HG02938 (cell line): ENCODE data around the gene CACNB2.
A peak's percentile ranks its signal among the peaks of the same experiment; 100 is the strongest.

Source experiments
- ATAC-seq: cut with Tn5 transposase; IDR thresholded peaks from one replicate; pipeline ENCODE4 v1.9.1; 2021; ENCODE audit warnings: mild to moderate bottlenecking, moderate library complexity; ENCODE audit not compliant: unreplicated experiment

Gene CACNB2

DNA sequence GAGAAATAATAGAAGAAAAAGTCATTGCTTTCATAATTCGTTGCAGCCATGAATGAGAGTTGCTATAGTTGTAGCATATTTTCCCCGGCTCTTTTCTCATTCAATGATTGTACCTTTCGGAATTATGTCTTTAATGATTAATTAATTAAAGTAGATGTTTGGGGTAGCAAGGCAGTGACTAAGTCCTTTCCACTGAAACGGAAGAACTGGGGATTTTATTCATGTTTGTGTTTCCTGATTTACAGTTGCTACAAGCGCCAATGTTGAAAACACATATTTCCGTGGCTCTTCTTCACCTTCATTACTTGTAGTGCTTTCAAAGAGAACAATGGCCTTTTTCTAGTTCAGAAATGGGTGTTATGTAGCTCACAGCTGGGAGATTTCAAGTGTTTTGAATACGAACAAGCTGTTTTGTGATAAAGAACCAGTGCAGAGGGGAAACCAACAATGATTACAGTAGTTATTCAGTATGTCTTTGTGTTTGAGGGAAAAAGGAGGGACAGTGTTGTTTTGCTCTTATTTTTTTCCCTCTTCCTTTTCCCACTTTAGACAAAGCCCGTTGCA, 357.7 kb downstream of the CACNB2 start:
- ATAC-seq, result no peak

DNA sequence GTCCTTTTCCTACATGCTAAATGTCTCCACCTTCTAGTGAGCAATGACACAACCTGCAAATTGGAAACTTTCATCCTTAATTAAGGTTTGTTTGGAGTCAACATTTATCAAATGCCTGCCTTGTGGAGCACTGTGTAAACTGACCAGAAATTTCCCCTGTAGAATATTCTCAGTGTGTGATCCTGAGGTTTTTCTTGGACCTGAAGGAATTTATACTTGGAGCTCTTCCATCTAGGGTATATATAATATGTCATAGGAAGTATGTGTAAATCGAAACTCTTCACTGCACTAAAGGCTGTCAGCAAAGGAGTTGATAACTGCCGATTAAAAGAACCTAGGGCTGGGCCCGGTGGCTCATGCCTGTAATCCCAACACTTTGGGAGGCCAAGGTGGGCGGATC, 358.8 kb downstream of the CACNB2 start:
- ATAC-seq, result no peak

GRCh38 chr10:18500576-18500975, 360.4 kb downstream of the CACNB2 start:
- ATAC-seq, result peak; percentile 12

- ATAC-seq, result peak; percentile 94
Measured at GRCh38 chr10:18501198-18501597, 361.0 kb downstream of the CACNB2 start.

DNA sequence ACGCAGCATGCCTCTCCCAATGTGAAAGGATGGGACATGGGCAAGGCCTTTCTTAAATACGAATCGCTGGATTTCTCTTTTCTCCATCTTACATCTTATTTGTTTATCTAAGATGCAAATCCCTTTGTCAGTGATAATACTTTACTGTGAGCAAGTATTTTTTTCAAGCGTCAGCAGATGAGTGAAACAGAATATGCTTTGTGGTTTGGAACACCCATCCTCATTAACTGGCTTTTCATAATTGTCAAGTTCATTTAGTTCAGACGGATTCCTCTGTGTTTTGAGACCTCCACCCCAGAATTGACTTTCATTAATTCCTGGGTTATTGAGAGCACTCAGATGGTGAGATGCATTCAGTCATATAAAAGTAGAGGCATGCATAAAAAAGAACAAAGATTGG, 361.4 kb downstream of the CACNB2 start:
- ATAC-seq, result no peak

DNA sequence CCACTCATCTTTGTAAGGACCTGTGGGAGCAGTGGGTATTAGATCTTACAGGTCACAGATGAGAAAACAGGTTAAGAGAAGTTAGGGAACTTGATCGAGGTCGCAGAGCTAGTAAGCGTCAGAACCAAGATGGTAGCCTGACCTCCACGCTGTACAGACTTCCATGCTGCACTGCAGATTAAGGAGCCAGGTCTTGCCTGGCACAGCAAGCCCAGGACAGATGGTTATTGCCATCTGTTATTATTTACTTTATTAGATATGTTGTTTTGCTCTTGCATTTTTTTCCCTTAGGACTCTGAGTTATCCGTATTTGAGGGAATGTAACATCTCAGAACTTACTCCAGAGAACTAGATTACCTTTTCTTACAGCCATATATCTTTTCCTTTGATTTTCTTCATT, 363.9 kb downstream of the CACNB2 start:
- no peak for ATAC-seq

- ATAC-seq, result no peak
Measured at GRCh38 chr10:18505456-18506118, 365.4 kb downstream of the CACNB2 start.

- ATAC-seq, result no peak
Measured at GRCh38 chr10:18508587-18508986, 368.4 kb downstream of the CACNB2 start.

DNA sequence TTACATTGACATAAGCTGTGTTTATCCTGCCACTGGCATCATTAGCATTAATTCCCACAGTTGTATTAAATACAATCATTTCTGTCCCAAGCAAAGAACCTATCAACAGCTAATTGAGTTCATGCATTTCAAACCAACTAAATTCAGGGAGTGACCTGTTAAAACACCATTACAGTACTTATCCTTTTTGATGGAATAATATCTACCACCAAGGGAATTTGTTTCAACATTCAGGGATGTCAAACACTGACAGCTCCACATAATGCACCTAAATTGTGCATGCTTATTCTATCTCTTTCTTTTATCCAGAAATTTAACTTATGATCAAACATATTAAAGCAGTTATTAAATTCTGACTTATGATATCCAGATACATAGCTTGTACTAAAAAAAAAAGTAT, 374.3 kb downstream of the CACNB2 start:
- ATAC-seq, result no peak

DNA sequence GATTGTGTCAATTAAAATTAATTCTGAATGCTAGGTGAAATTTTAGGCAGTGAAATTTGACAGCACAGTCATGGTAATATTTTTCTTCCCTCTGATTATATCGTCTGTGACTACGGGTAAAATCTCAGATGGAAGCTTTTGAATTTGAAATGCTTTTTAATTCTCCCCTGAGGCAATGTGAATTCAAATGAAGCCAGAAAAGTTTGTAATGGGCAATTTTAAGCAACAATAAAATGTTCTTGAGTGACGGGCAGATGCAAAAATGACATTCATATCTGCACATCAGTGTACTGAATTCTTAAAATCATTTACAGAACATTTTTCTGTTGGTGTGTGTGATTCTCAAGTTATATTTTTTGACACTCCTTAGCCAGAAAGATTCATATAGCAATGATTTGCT, 376.6 kb downstream of the CACNB2 start:
- no peak for ATAC-seq

DNA sequence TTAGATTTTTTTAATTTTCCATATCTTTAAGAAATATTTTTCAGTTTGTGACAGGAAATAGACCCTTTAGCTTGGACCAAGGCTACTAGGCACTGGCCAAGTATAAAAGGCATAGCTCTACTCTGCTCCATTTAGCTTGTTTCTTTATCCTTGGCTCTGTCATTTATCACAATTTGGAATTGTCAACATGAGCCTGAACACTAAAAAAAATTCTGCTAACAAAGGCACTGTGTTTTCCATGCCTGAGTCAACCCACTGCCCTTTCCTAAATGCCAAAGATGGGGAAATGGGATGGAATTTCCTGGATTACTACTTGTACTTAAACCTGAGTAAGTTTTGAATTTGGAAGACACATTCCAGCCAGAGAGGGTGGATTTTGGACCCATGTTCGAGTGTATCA, 382.8 kb downstream of the CACNB2 start:
- ATAC-seq, result no peak

DNA sequence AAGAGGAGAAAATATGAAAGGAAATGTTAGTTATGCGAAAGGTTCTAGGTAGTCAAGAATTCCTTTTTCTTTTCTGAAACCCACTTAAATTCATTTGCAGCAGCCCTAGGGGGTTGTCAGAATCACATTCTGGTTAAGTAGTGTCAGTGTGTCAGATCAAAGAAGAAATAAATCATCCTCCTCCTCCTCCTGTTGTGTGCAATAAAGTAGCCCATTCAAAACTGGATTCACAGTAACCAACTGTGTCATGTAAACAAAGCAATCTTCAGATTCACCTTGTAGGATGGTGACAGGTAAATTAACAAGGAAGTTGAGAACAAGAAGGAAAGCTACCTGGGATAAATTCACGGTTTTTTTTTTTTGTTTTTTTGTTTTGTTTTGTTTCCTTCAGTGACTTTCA, 383.6 kb downstream of the CACNB2 start:
- no peak for ATAC-seq

- no peak for ATAC-seq
Measured at GRCh38 chr10:18527687-18528086, 387.5 kb downstream of the CACNB2 start.

DNA sequence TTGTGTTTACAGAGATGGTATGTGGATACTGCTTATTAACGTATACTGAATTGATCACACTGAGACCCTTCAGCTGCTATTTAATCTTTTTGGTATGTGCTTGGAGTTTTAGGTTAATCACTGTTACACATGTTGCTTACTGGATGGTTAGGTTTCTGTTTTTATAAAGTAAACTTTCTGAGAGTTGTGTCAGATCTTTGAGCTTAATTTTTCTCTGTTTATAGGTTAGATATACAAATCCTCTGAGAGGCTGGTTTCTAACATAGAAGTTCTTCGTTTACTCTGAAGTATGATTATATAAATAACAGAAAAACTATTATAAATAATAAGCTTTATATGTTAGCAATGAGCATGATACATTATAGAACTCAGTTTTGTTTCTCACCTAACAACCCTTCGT, 388.1 kb downstream of the CACNB2 start:
- no peak for ATAC-seq

DNA sequence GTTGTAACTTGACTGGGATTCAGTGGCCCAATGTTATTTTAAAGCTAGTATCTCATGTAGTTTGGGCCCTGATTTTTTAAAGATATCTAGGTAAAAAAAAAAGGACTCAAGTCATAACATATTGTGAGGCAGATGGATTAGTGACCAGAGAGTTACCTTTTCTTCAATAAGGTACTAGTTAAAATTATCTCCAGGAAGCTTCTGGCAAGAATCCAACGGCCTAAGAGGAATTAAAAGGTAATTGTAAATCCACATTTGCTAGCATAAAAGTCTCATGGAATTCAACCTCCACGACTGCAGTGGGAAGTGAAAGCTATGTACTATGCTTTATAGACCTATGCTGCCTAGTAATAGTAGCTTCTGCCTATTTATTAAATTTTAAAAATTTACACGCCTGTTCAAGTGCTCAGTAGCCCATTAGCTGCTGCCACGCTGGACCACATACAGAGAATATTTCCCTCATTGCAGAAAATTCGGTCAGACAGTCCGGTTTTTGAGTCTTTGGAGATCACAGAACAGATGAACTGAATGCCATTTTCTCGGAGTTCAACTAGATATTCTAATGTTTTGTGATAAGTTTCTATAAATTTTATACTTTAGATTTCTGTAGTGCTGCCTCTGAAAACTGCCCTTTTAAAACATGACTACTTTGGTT, 392.8 kb downstream of the CACNB2 start:
- no peak for ATAC-seq

DNA sequence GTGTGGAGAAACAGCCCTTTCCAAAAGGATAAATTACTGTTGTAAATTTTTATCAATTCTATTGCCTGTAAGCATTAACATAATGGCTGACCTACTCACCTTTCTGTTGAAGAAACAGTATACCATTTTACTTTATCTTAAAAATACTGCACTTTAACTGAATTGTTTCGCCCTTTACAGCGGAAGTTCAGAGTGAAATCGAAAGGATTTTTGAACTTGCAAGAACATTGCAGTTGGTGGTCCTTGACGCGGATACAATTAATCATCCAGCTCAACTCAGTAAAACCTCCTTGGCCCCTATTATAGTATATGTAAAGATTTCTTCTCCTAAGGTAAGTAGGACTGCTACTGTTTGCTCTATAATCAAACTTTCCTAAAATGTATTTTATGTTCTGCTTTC, 393.7 kb downstream of the CACNB2 start:
- no peak for ATAC-seq

- ATAC-seq, result no peak
Measured at GRCh38 chr10:18539335-18539734, 399.1 kb downstream of the CACNB2 start.

GRCh38 chr10:18540195-18540594, 400.0 kb downstream of the CACNB2 start:
- ATAC-seq, result no peak

DNA sequence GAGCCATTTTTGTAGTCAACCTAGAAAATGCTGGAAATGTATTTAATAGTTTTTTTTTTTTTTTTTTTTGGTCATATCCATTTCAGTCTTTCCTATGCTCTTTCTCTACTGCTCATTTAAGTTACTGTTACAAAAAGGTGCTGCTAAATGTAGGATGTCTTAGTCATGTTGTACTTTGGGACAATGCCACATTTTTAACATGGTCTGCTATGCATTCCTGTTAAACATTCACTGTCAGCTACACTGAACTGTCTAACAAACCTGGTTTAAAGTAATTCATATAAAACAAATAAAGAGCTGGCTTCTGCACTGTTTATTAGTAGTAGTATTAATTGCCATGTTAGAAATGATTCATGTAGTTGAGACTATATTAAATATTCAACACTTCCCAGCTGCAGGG, 402.6 kb downstream of the CACNB2 start:
- no peak for ATAC-seq

GRCh38 chr10:18545621-18546305, 405.5 kb downstream of the CACNB2 start:
- ATAC-seq, result no peak

GRCh38 chr10:18549105-18549504, 408.9 kb downstream of the CACNB2 start:
- no peak for ATAC-seq

DNA sequence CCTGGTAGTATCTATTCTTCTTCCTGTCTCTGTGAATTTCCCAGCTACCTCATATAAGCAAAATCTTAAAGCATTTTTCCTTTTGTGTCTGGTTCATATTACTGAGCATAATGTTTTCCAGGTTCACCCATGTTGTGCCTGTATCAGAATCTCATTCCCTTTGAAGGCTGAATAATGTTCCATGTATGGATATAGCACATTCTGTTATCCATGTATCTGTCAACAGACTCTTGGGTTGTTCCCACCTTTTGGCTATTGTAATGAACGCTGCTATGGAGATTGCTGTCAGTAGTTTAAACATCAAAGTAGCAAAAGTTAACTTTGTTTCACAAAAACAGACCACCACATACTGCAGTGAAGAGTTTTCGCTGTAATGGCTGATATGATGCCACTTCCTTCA, 411.2 kb downstream of the CACNB2 start:
- ATAC-seq, result no peak
